ENCODE measurements around the gene UTP14C.

UTP14C gene

DNA sequence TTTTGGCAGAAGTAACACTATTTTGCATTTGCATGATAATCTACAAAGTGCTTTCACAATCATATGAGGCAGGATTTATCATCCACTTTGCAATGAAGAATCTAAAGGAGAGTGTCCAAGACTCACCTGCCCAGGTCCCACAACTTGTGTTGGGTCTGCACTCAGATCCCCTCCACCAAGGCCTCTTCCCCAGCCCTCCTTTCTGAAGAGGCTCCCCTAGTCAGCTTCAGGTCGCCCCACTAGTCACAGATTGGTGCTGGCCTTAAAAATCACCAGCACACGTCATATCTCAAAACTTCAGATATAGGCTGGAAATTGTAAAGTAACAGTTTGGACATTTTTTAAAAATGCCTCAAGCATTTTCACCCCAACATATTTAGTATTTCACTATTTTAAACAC is 30.8 kb upstream of the UTP14C start:
- H3K27ac ChIP-seq (ENCODE audit: low read depth, low read length), result no peak overlapping the region
- peaks cover 14% of the 10 kb centered on the region; the same call in 1 of the 2 replicates for H3K27me3 ChIP-seq (ENCODE audit: insufficient read depth, low read length)
- H3K4me3 ChIP-seq (ENCODE audit: low read depth, low read length), result no peak overlapping the region
- H3K4me1 ChIP-seq (ENCODE audit: control insufficient read depth, insufficient read depth, low read length, unreplicated experiment), result no peaks in the 10 kb centered on the region
- no peak overlapping the region for H2AFZ ChIP-seq (ENCODE audit: low read length, unreplicated experiment)
- H3K36me3 ChIP-seq (ENCODE audit: insufficient read depth, low read length), result no peaks in the 10 kb centered on the region
- H3K79me2 ChIP-seq (ENCODE audit: control insufficient read depth, insufficient read depth, low read length, unreplicated experiment), result no peaks in the 10 kb centered on the region

DNA sequence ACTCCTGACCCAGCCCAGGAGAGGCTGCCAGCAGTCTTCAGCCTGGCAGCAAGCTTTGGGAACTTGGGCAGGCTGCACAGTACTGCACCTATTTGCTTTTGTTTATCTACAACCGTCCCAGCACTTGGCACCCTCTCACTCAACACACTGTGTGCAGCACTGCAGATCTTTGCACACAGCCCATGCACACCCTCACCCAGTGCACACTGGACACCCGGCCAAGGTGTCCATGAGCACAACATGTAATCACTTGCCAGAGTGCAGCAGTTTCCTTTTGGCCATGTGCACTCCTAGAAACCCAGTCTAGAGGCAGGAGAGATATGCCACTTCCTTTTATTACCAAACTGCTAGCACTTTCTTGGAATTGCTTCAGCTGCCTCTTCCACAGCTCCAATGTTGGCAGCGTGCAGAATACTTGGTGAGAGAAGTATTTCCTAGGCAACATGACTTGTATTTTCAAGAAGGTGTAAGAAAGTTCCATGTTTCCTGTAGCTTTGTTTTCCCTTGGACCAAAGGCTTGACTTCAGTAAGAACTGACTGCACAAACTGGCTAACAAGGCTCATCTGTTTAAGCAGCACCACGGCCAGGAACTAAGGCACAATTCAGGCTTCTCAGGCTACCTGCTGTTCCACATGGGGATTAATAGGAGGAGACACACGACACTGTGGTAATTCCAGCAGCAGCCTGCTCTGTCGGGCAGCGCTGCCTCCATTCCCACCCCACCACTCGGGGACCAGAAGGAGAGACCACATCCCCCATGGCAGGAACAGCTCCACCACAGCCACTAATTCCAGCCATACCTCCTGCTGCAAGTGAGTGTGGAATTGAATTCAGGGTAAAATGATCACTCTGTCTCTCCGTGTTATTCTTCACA is 28.6 kb upstream of the UTP14C start:
- Histone ChIP-seq H3K36me3 (ENCODE audit: insufficient read depth, low read length) (no peaks in the 10 kb centered on the region), H3K4me3 (ENCODE audit: low read depth, low read length) (no peak overlapping the region), H3K79me2 (ENCODE audit: control insufficient read depth, insufficient read depth, low read length, unreplicated experiment) (no peaks in the 10 kb centered on the region), H2AFZ (ENCODE audit: low read length, unreplicated experiment) (no peak overlapping the region), H3K27me3 (ENCODE audit: insufficient read depth, low read length) (peaks cover 17% of the 10 kb centered on the region; the same call in 1 of the 2 replicates), H3K4me1 (ENCODE audit: control insufficient read depth, insufficient read depth, low read length, unreplicated experiment) (no peaks in the 10 kb centered on the region), H3K27ac (ENCODE audit: low read depth, low read length) (no peak overlapping the region)

DNA sequence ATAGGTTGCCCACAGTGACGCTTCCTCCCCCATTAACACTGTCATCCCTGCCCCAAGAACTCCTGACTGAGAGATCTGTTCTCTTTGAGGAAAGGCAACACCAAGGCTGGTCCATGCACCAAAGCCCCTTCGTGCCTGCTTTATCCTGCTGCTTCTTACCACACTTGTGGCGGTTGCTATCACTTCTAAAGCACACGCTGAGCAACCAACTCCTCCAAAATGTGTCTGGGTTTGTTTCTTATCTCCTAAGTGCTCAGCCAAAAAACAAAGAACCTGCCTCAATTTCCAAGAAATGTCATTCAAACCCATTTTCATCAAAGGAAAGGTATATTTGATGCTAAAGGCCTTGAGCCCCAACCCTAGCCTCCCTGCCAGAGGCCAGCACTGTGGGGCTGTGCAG is 27.9 kb upstream of the UTP14C start:
- Histone ChIP-seq H3K27ac (ENCODE audit: low read depth, low read length) (no peak overlapping the region), H3K36me3 (ENCODE audit: insufficient read depth, low read length) (no peaks in the 10 kb centered on the region), H2AFZ (ENCODE audit: low read length, unreplicated experiment) (no peak overlapping the region), H3K27me3 (ENCODE audit: insufficient read depth, low read length) (peaks cover 17% of the 10 kb centered on the region; the same call in 1 of the 2 replicates), H3K4me1 (ENCODE audit: control insufficient read depth, insufficient read depth, low read length, unreplicated experiment) (no peaks in the 10 kb centered on the region), H3K4me3 (ENCODE audit: low read depth, low read length) (no peak overlapping the region), H3K79me2 (ENCODE audit: control insufficient read depth, insufficient read depth, low read length, unreplicated experiment) (no peaks in the 10 kb centered on the region)

DNA sequence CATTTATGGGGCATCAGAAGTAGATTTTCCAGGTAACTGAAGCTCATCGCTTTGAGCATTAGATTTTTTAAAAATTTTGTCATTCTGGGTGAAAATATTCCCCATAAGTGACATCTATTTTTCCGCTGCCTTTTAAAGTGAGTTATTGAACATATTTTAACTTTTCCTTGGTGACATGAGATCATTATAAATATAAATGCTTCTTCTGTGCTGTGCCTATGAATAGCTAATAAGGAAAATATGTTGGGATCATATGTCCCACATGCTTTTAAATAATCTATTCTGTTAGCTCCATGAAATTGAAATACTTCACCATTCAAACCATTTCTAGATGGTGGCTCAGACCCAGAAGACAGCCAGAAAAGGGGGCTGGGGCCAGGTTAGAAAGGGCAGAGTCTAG is 27.3 kb upstream of the UTP14C start:
- H3K27ac ChIP-seq (ENCODE audit: low read depth, low read length), result no peak overlapping the region
- no peak overlapping the region for H3K4me3 ChIP-seq (ENCODE audit: low read depth, low read length)
- no peaks in the 10 kb centered on the region for H3K79me2 ChIP-seq (ENCODE audit: control insufficient read depth, insufficient read depth, low read length, unreplicated experiment)

DNA sequence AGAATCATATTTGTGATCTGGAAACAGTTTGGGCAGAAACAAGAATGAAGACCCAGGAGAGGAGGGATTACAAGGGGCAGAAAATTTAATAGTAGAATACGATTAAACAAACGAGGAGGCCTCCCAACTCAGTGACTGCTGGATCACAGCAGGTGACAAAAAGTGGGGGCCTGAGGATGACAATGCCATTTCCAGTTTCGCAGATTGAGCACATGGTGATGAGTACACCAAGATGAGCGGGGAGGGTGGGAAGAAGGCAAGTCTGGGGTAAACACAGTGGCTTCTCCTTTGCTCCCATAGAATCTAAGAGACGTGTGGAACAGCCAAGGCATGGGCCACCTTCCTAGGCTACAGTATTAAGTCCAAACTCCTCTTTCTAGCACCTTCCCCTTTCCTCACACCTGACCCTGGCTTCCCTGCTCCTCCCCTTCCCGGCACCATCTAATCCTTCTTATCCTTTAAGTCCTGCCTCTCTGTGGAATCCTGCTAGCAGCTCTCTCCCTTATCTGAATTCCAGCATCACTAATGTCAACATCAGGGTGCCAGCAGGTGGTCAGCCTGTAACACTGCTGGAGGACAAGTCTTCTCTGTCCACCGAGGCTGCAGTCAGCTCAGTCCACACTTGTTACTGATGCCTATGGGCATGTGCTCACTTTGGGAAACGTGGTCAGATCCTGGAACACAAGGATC is 26.7 kb upstream of the UTP14C start:
- Histone ChIP-seq H3K79me2 (ENCODE audit: control insufficient read depth, insufficient read depth, low read length, unreplicated experiment) (no peaks in the 10 kb centered on the region), H3K36me3 (ENCODE audit: insufficient read depth, low read length) (no peaks in the 10 kb centered on the region), H3K4me3 (ENCODE audit: low read depth, low read length) (no peak overlapping the region), H3K27me3 (ENCODE audit: insufficient read depth, low read length) (peaks cover 17% of the 10 kb centered on the region; the same call in 1 of the 2 replicates), H3K27ac (ENCODE audit: low read depth, low read length) (no peak overlapping the region), H3K4me1 (ENCODE audit: control insufficient read depth, insufficient read depth, low read length, unreplicated experiment) (no peaks in the 10 kb centered on the region), H2AFZ (ENCODE audit: low read length, unreplicated experiment) (no peak overlapping the region)

More for the DNA sequence above, 27.3 kb upstream of the UTP14C start:
- no peaks in the 10 kb centered on the region for H3K36me3 ChIP-seq (ENCODE audit: insufficient read depth, low read length)
- H3K27me3 ChIP-seq (ENCODE audit: insufficient read depth, low read length), result peaks cover 17% of the 10 kb centered on the region; the same call in 1 of the 2 replicates
- H2AFZ ChIP-seq (ENCODE audit: low read length, unreplicated experiment), result no peak overlapping the region
- H3K4me1 ChIP-seq (ENCODE audit: control insufficient read depth, insufficient read depth, low read length, unreplicated experiment), result no peaks in the 10 kb centered on the region

DNA sequence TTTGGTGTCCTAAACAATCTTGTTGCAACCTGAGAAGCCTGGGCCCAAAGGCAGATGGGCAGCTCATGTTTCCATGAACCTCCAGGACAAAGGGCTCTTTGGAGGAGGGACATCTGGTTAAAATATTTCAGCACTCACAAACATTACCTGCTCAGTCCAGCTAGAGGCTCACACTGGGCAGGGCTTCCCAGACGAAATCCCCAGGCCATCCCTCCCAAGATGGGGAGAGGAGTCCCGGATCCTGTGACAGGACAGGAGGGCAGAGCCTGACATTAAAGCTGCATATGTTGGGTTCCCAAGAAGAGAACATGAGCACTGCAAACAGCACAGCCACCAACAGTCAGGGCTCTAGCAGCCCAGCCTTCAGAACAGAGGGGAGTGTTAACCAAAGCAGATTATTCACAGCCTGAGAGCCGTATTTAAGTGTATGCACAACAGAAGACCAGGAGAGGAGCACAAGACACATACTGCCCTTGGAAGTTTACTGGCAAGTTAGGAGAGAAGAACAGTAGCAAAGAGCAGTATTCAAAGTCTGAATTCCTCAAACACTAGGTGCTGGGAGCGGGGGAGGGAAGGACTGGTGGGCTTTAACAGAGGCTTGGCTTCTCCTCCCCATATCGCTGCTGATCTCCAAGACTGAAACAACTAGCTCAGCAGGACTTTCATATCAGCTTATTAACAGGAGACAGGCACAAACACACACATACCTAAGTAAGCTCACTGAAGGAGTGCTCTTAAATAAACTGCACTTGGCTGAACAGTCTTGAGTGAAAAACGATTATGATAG is 25.6 kb upstream of the UTP14C start:
- Histone ChIP-seq H3K4me1 (ENCODE audit: control insufficient read depth, insufficient read depth, low read length, unreplicated experiment) (no peaks in the 10 kb centered on the region), H2AFZ (ENCODE audit: low read length, unreplicated experiment) (no peak overlapping the region), H3K36me3 (ENCODE audit: insufficient read depth, low read length) (no peaks in the 10 kb centered on the region), H3K27ac (ENCODE audit: low read depth, low read length) (no peak overlapping the region), H3K79me2 (ENCODE audit: control insufficient read depth, insufficient read depth, low read length, unreplicated experiment) (no peaks in the 10 kb centered on the region), H3K27me3 (ENCODE audit: insufficient read depth, low read length) (peaks cover 17% of the 10 kb centered on the region; the same call in 1 of the 2 replicates), H3K4me3 (ENCODE audit: low read depth, low read length) (no peak overlapping the region)

DNA sequence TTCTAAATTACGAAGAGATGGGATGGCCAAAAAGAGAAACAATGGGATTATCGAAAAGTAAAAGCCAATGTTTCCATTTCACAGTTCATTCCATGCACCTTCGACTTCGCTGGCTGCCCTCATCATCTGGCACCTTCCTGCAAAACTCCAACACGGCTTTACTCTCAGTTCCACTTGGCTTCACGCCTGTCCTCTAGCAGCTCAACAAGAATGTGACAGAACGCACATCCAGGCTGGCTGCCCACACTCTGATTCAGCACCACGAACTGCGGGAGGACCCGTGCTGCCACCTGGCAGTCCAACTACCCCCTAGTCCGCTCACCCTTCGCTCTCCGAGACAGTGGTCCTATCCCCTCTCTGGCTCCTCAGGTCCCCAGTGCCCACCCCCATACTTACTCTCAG is 25.0 kb upstream of the UTP14C start:
- H2AFZ ChIP-seq (ENCODE audit: low read length, unreplicated experiment), result no peak overlapping the region
- no peaks in the 10 kb centered on the region for H3K36me3 ChIP-seq (ENCODE audit: insufficient read depth, low read length)
- H3K27me3 ChIP-seq (ENCODE audit: insufficient read depth, low read length), result peaks cover 17% of the 10 kb centered on the region; the same call in 1 of the 2 replicates
- no peaks in the 10 kb centered on the region for H3K4me1 ChIP-seq (ENCODE audit: control insufficient read depth, insufficient read depth, low read length, unreplicated experiment)
- no peak overlapping the region for H3K4me3 ChIP-seq (ENCODE audit: low read depth, low read length)
- no peaks in the 10 kb centered on the region for H3K79me2 ChIP-seq (ENCODE audit: control insufficient read depth, insufficient read depth, low read length, unreplicated experiment)
- no peak overlapping the region for H3K27ac ChIP-seq (ENCODE audit: low read depth, low read length)

DNA sequence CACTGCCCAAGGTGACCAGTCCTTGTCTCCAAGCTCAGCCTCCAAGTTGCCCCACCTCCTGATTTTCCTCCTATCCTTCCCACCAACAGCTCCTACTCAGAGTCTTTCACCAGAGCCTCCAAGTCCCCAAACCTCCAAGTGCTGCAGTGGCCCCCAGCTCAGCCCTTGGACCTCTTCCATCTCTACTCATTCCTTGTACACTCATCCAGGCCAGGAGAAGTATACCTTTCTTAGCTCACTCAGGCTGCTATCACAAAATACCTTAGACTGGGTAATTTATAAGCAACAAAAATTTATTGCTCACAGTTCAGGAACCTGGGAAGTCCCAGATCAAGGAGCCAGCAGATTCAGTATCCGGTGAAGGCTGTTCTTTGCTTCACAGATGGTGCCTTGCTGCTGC is 24.6 kb upstream of the UTP14C start:
- no peak overlapping the region for H3K4me3 ChIP-seq (ENCODE audit: low read depth, low read length)
- H3K79me2 ChIP-seq (ENCODE audit: control insufficient read depth, insufficient read depth, low read length, unreplicated experiment), result no peaks in the 10 kb centered on the region
- H3K27ac ChIP-seq (ENCODE audit: low read depth, low read length), result no peak overlapping the region

DNA sequence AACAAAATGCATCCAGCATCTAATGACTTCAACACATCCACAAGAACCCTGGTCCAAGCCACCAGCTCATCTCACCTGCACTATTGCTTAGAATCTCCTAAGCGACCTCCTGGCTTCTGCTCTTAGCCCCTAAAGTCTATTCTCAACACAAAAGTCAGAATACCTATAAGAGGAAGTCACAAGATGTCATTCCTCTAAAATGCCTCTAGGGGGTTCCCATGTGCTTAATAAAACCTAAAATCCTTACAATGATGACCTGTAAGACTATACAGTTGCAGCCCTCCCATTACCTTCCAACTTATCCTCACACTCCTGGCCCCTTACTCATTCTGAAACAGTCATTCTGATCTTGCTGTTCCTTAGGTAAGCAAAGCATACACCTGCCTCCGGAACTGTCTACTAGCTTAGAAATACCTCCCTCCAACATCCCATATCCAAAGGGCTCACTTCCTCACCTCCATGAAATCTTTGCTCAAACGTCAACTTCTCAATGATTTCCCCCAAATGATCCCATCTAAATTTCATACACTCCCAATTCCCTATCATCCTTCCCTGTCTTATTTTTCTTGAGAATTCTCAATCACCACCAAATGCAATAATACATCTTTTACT is 23.3 kb upstream of the UTP14C start:
- no peaks in the 10 kb centered on the region for H3K36me3 ChIP-seq (ENCODE audit: insufficient read depth, low read length)
- H3K4me3 ChIP-seq (ENCODE audit: low read depth, low read length), result no peak overlapping the region
- no peaks in the 10 kb centered on the region for H3K79me2 ChIP-seq (ENCODE audit: control insufficient read depth, insufficient read depth, low read length, unreplicated experiment)
- H3K4me1 ChIP-seq (ENCODE audit: control insufficient read depth, insufficient read depth, low read length, unreplicated experiment), result no peaks in the 10 kb centered on the region
- peaks cover 10% of the 10 kb centered on the region; the same call in 1 of the 2 replicates for H3K27me3 ChIP-seq (ENCODE audit: insufficient read depth, low read length)
- H3K27ac ChIP-seq (ENCODE audit: low read depth, low read length), result no peak overlapping the region
- H2AFZ ChIP-seq (ENCODE audit: low read length, unreplicated experiment), result no peak overlapping the region

More for the DNA sequence above, 24.6 kb upstream of the UTP14C start:
- Histone ChIP-seq H2AFZ (ENCODE audit: low read length, unreplicated experiment) (no peak overlapping the region), H3K27me3 (ENCODE audit: insufficient read depth, low read length) (peaks cover 17% of the 10 kb centered on the region; the same call in 1 of the 2 replicates), H3K36me3 (ENCODE audit: insufficient read depth, low read length) (no peaks in the 10 kb centered on the region), H3K4me1 (ENCODE audit: control insufficient read depth, insufficient read depth, low read length, unreplicated experiment) (no peaks in the 10 kb centered on the region)

DNA sequence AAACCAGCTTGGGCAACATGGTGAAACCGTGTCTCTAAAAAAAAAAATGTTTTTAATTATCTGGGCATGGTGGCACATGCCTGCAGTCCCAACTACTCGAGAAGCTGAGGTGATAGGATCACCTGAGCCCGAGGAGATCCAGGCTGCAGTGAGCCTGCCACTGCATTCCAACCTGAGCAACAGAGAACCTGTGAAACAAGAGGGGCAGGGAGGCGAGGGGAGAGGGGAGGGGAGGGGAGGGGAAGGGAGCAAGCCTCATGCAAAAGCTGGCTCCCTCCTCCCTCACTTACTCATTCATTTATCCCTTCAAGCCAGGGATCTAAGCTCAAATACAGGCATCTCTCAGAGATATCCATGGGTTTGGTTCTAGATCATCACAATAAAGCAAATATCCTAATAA is 22.1 kb upstream of the UTP14C start:
- no peaks in the 10 kb centered on the region for H3K36me3 ChIP-seq (ENCODE audit: insufficient read depth, low read length)
- no peaks in the 10 kb centered on the region for H3K4me1 ChIP-seq (ENCODE audit: control insufficient read depth, insufficient read depth, low read length, unreplicated experiment)

More for the DNA sequence above, 22.1 kb upstream of the UTP14C start:
- Histone ChIP-seq H3K27me3 (ENCODE audit: insufficient read depth, low read length) (peaks cover 3% of the 10 kb centered on the region; the same call in 1 of the 2 replicates), H3K4me3 (ENCODE audit: low read depth, low read length) (no peak overlapping the region), H2AFZ (ENCODE audit: low read length, unreplicated experiment) (no peak overlapping the region), H3K27ac (ENCODE audit: low read depth, low read length) (no peak overlapping the region), H3K79me2 (ENCODE audit: control insufficient read depth, insufficient read depth, low read length, unreplicated experiment) (no peaks in the 10 kb centered on the region)
